Ishikawa (cell line): ENCODE data around the gene ERICH6.

Experiments
- CEBPB ChIP-seq: IDR thresholded peaks from 2 replicates; pipeline ENCODE4 v1.6.1; 2012
- CREB1 ChIP-seq: IDR thresholded peaks from 2 replicates; pipeline ENCODE4 v1.6.1; 2012; ENCODE audit warnings: low read depth
- EGR1 ChIP-seq: IDR thresholded peaks from 2 replicates; pipeline ENCODE4 v1.6.1; 2012
- TAF1 ChIP-seq: IDR thresholded peaks from 2 replicates; pipeline ENCODE4 v1.6.1; 2012; ENCODE audit warnings: low read depth, mild to moderate bottlenecking
- TEAD4 ChIP-seq: IDR thresholded peaks from 2 replicates; pipeline ENCODE4 v1.6.1; 2012

DNA sequence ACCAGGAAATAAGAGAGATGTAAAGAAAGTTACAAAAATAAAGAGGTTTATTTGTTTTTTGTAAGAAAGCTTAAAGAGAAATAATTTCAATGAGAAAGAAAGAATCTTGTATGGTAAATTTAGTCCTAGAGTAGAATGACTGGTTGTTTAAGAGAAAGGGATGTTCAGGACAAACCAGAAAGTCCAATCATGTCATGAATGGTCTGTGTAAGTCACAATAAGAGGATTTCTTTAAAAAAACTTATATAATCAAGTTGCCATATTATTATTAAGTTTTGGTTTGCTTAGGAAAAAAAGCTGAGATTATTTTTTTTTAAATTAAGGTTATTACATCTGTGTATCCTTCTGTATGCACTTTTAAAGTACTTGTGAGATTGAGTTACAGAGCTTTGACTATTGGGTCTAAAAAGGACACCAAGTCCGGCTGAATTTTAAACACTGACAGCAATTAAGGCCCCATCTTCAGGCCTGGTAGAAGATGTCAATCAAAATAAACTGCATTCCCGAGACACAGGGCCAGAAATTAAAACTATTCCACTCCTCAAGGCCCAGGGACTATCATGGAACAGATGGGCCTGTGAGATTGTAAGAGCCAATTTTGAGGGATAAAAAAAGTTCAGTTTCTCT lies 12.2 kb downstream of the ERICH6 start:
- TF ChIP-seq CEBPB (no peak), TAF1 (no peak), TEAD4 (no peak), EGR1 (no peak), CREB1 (no peak)
